DOHH2 (cell line): ENCODE data around the gene PYGO2.

Experiments used
- EZH2phosphoT487 ChIP-seq: fragments of 200-600 bp; sonication (generic); IDR thresholded peaks from 2 replicates; pipeline ENCODE4 v1.6.1; 2017; ENCODE audit warnings: borderline replicate concordance, mild to moderate bottlenecking, antibody characterized with exemption, low read length, moderate library complexity, mixed read lengths
- TF ChIP-seq, protein P1 (sequence below): fragments of 200-600 bp; sonication (generic); IDR thresholded peaks from one replicate; pipeline ENCODE4 v1.5.1; 2014; ENCODE audit warnings: antibody characterized with exemption, mild to moderate bottlenecking, low read depth, low read length; ENCODE audit not compliant: poor library complexity, severe bottlenecking

GRCh38 chr1:154992721-154993571 is 31.4 kb upstream of the PYGO2 start:
- TF ChIP-seq, protein P1, sequence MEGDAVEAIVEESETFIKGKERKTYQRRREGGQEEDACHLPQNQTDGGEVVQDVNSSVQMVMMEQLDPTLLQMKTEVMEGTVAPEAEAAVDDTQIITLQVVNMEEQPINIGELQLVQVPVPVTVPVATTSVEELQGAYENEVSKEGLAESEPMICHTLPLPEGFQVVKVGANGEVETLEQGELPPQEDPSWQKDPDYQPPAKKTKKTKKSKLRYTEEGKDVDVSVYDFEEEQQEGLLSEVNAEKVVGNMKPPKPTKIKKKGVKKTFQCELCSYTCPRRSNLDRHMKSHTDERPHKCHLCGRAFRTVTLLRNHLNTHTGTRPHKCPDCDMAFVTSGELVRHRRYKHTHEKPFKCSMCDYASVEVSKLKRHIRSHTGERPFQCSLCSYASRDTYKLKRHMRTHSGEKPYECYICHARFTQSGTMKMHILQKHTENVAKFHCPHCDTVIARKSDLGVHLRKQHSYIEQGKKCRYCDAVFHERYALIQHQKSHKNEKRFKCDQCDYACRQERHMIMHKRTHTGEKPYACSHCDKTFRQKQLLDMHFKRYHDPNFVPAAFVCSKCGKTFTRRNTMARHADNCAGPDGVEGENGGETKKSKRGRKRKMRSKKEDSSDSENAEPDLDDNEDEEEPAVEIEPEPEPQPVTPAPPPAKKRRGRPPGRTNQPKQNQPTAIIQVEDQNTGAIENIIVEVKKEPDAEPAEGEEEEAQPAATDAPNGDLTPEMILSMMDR, result no peak
- no peak for TF ChIP-seq EZH2phosphoT487
